Measurements from ENCODE around the gene U2SURP. TPM values are rescaled to one million over a fixed set of nuclear protein-coding genes. Genes with fewer than 3 reads are reported as not detected.

Gene U2SURP
- total RNA-seq, 1 experiment from 2014 or later, result 168 TPM

- no peaks in the 10 kb centered on the region for H3K79me1 ChIP-seq (ENCODE audit: insufficient read depth, low read depth, low read length, poor library complexity, severe bottlenecking)
- H3K4me1 Mint-ChIP-seq, result no peaks in the 10 kb centered on the region
- H4K91ac ChIP-seq (ENCODE audit: insufficient read length, low read depth, low read length), result no peak overlapping the region
- H4K8ac ChIP-seq (replicated peaks; ENCODE audit: insufficient read length, low read depth, low read length), result no peak overlapping the region
- H4K20me1 ChIP-seq (ENCODE audit: control insufficient read depth, insufficient read depth, insufficient read length), result no peaks in the 10 kb centered on the region
- H3K9ac ChIP-seq (ENCODE audit: extremely low read depth, insufficient read length, low read length), result no peak overlapping the region
- WGBS (ENCODE audit: extremely low coverage, insufficient read length, low lambda C conversion rate), result no CpG with 5 or more reads among the region's 17 CpGs
- H3K27me3 Mint-ChIP-seq (ENCODE audit: low read depth), result no peaks in the 10 kb centered on the region; the same call in 1 of the 2 replicates
- no peak overlapping the region for H3K23ac ChIP-seq (ENCODE audit: insufficient read length, low read depth, low read length)
- no peak overlapping the region for H2BK12ac ChIP-seq (ENCODE audit: insufficient read length, low read depth, low read length)
- no peaks in the 10 kb centered on the region for H3K9me3 ChIP-seq (ENCODE audit: control insufficient read depth, low read depth, low read length)
- H3K14ac ChIP-seq (ENCODE audit: insufficient read depth, low read length), result no peak overlapping the region
- no peak overlapping the region for H2AK5ac ChIP-seq (ENCODE audit: insufficient read length, low read length)
- H3K27ac Mint-ChIP-seq, result no peak overlapping the region
- no peak overlapping the region for H3K18ac ChIP-seq (ENCODE audit: insufficient read length, low read depth, low read length)
- H3K27me3 ChIP-seq (ENCODE audit: insufficient read depth, low read length), result no peaks in the 10 kb centered on the region
- H3T11ph ChIP-seq (ENCODE audit: low read length), result no peak overlapping the region
- no peak overlapping the region for H2BK120ac ChIP-seq (ENCODE audit: low read depth, low read length, poor library complexity, severe bottlenecking)
- no peaks in the 10 kb centered on the region for H3K79me2 ChIP-seq (ENCODE audit: insufficient read depth, low read length)
- no peak overlapping the region for H3K27ac ChIP-seq (ENCODE audit: insufficient read length, low read depth, low read length)
- DNase-seq, result no peak
- no peak for TF ChIP-seq CTCF (conservative IDR thresholded peaks at IDR 0.05)
- H3K9me3 Mint-ChIP-seq, result peaks cover 21 to 24% of the 10 kb centered on the region in 2 experiments
- H3K4ac ChIP-seq (ENCODE audit: low read depth, low read length), result no peak overlapping the region
- no peak overlapping the region for H2BK20ac ChIP-seq (ENCODE audit: low read depth, low read length, poor library complexity, severe bottlenecking)
- H3K4me3 Mint-ChIP-seq, result no peak overlapping the region
- H3K4me1 ChIP-seq (ENCODE audit: insufficient read depth, low read length), result no peaks in the 10 kb centered on the region
- peaks cover 8 to 17% (median 11%) of the 10 kb centered on the region in 3 experiments for H3K36me3 Mint-ChIP-seq (ENCODE audit: insufficient read depth in 1 of 3, low read depth in 3 of 3)
- no peak overlapping the region for H4K5ac ChIP-seq (ENCODE audit: insufficient read length, low read depth, low read length)
- H3K56ac ChIP-seq (ENCODE audit: insufficient read length, low read depth, low read length), result no peak overlapping the region
- no peaks in the 10 kb centered on the region for H3K23me2 ChIP-seq (ENCODE audit: insufficient read length, low read depth, low read length, poor library complexity, severe bottlenecking)
- H3K4me2 ChIP-seq (ENCODE audit: insufficient read depth, insufficient read length, low read length), result no peak overlapping the region
- H2BK5ac ChIP-seq (ENCODE audit: insufficient read length, low read length), result no peak overlapping the region
- H2AFZ ChIP-seq (ENCODE audit: low read length), result no peak overlapping the region
- no peak overlapping the region for H2BK15ac ChIP-seq (ENCODE audit: low read depth, low read length)
Observed at GRCh38 chr3:143084856-143085731, 83.7 kb downstream of the U2SURP start.

Data from H9 (cell line).